ENCODE results near the gene NELFA. TPM values are rescaled to one million over a fixed set of nuclear protein-coding genes. Genes with fewer than 3 reads are reported as not detected.
A peak's percentile ranks its signal among the peaks of the same experiment; 100 is the strongest.

NELFA gene
- polyA plus RNA-seq, result 10 to 100 TPM; 12.7 to 35.1 (median 22.6) TPM
- long read RNA-seq, donor 1, result 0 reads
- long read RNA-seq, donor 2, partial matches to known transcripts, result 24 of 27 reads
- long read RNA-seq, donor 2, other reads (novel, unspliced or antisense), result 0 of 27 reads
- long read RNA-seq, donor 3, partial matches to known transcripts, result 55 of 56 reads
- long read RNA-seq, donor 3, other reads (novel, unspliced or antisense), result 0 of 56 reads
- long read RNA-seq, donor 4, result 0 reads
- long read RNA-seq, donor 5, partial matches to known transcripts, result 60 of 60 reads
- long read RNA-seq, donor 5, other reads (novel, unspliced or antisense), result 0 of 60 reads
- long read RNA-seq, donor 6, partial matches to known transcripts, result 55 of 58 reads
- long read RNA-seq, donor 6, other reads (novel, unspliced or antisense), result 0 of 58 reads
- long read RNA-seq, donor 7, result 0 reads
- long read RNA-seq, donor 8, result 0 reads
- long read RNA-seq, donor 9, partial matches to known transcripts, result 19 of 21 reads
- long read RNA-seq, donor 9, other reads (novel, unspliced or antisense), result 0 of 21 reads
- long read RNA-seq, donor 10, transcript NELFA-202 (11 exons, 3,343 nt), result major isoform, 10 of 159 reads
- long read RNA-seq, donor 10, partial matches to known transcripts, result 149 of 159 reads
- long read RNA-seq, donor 10, other reads (novel, unspliced or antisense), result 0 of 159 reads

DNA sequence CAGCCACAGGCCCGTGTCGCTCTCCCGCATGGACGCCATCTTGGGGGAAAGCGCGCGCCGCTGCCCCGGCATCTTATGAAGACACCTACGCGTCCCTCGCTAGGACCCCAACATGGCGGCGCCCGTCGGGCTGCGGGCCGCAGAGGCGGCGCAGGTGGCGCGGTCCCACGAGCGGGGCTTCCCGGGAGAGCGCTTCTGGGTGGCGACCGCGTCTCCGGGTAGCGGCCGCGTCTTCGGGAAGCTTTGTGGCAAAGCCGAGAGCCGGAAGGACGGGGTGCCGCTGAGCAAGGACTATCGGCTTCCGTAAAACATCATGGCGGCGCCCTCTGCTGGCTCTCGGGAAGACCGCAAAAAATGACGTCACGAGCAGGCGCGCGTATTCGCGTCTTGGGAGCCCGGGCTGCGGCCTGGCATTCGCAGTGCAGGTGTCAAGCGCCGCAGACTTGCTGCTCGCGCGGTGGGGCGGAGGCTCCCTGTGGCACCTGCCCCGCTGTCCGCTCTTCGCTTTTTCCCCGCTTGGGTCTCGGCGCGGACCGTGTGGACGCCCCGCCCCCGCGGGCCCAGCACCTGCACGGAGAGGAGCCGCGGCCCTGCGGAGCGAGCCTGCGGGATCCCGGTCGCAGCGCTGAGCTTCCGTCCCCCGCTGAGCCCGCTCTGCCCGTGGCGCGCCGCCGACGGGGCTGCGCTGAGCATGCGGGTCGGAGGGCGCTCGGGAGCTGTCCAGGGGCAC lies at the start of gene NELFA:
Gene NELFA, minus strand, starts transcription at position 54 of the 730 bp plus-strand sequence. Its CDS starts 15 bp downstream, at position 39.
- no peaks in the 10 kb centered on the region for H3K27me3 ChIP-seq (ENCODE audit: control insufficient read depth in 3 of 3, insufficient read depth in 3 of 3, low read length in 3 of 3)
- H3K9me3 ChIP-seq (ENCODE audit: control insufficient read depth in 2 of 2, insufficient read depth in 1 of 2, low read depth in 1 of 2, low read length in 1 of 2), result no peaks in the 10 kb centered on the region
- FAIRE-seq (no peak), DNase-seq (peak; percentile 97 to 99)
- H3K36me3 ChIP-seq (ENCODE audit: control insufficient read depth in 3 of 3, insufficient read depth in 2 of 3, low read depth in 1 of 3, low read length in 3 of 3), result peaks cover 0 to 16% (median 4%) of the 10 kb centered on the region in 3 donors
- H3K27ac ChIP-seq (ENCODE audit: low read depth in 1 of 3, low read length in 2 of 3), result peak within 1 kb of the TSS; percentile 87 to 95 (median 92)
- H3K4me3 ChIP-seq (ENCODE audit: low read depth in 1 of 3, low read length in 3 of 3), result peak within 1 kb of the TSS; percentile 82 to 94 (median 89)
- 0% methylated on average over 76 to 95 of the region's 95 CpGs for WGBS, 3 donors
- peaks cover 0 to 3% (median 2%) of the 10 kb centered on the region in 3 donors for H3K4me1 ChIP-seq (ENCODE audit: control insufficient read depth in 3 of 3, insufficient read depth in 2 of 3, low read depth in 1 of 3, low read length in 2 of 3)

DNA sequence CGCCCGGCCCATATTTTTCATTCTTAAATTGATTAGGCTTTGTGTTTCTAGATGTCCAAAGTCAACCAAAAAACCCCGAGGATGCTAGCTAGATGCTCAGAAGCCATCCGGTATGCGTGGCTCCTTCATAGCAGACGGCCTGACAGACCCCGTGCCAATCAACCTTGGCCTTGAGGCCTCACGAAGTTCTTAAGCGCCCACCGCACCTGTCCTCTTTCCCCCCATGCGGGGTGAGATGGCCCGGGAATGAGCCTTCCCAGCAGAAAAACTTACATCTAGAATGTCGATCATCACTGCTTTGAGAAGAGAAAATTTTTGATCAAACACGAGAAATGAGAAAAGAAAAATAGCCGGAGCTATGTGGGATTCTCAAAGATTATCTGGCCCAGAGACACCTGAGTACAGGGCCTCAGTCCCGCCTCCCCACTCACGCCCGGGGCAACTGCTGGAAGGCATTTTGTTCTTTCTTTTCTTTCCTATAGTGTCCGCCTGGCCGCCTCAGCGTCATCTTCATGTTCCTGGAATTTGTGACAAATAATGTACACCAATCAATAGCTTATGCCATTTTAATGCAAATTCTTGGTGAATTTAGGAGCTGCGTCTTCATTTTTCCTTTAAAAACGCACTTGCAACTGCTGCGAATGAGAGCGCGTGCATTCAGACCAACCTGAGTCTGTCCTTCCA lies 48.8 kb upstream of the NELFA start:
- no peaks in the 10 kb centered on the region for H3K9me3 ChIP-seq (ENCODE audit: control insufficient read depth in 2 of 2, insufficient read depth in 1 of 2, low read depth in 1 of 2, low read length in 1 of 2)
- no peaks in the 10 kb centered on the region for H3K36me3 ChIP-seq (ENCODE audit: control insufficient read depth in 3 of 3, insufficient read depth in 2 of 3, low read depth in 1 of 3, low read length in 3 of 3)
- 61 to 70% (median 68%) methylated on average over 26 of the region's 26 CpGs for WGBS, 3 donors
- DNase-seq (no peak), FAIRE-seq (no peak)
- no peak overlapping the region for H3K4me3 ChIP-seq (ENCODE audit: low read depth in 1 of 3, low read length in 3 of 3)
- H3K4me1 ChIP-seq (ENCODE audit: control insufficient read depth in 3 of 3, insufficient read depth in 2 of 3, low read depth in 1 of 3, low read length in 2 of 3), result no peaks in the 10 kb centered on the region
- peaks cover 17 to 50% (median 27%) of the 10 kb centered on the region in 3 donors for H3K27me3 ChIP-seq (ENCODE audit: control insufficient read depth in 3 of 3, insufficient read depth in 3 of 3, low read length in 3 of 3)
- H3K27ac ChIP-seq (ENCODE audit: low read depth in 1 of 3, low read length in 2 of 3), result no peak overlapping the region

DNA sequence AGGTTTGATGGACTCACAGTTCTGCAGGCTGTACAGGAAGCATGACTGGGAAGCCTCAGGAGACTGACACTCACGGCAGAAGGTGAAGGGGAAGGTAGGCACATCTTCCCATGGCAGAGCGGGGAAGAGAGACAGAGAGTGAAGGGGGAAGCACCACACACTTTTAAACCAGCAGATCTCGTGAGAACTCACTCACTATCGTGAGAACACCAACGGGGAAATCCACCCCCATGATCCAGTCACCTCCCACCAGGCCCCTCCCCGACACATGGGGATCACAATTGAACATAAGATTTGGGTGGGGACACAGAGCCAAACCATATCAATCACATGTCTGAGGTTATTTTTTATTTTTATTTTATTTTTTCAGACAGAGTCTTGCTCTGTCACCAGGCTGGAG lies 45.4 kb upstream of the NELFA start:
- no peak overlapping the region for H3K27ac ChIP-seq (ENCODE audit: low read depth in 1 of 3, low read length in 2 of 3)
- H3K9me3 ChIP-seq (ENCODE audit: control insufficient read depth in 2 of 2, insufficient read depth in 1 of 2, low read depth in 1 of 2, low read length in 1 of 2), result no peaks in the 10 kb centered on the region
- H3K27me3 ChIP-seq (ENCODE audit: control insufficient read depth in 3 of 3, insufficient read depth in 3 of 3, low read length in 3 of 3), result peaks cover 6 to 37% (median 12%) of the 10 kb centered on the region in 3 donors
- no peaks in the 10 kb centered on the region for H3K36me3 ChIP-seq (ENCODE audit: control insufficient read depth in 3 of 3, insufficient read depth in 2 of 3, low read depth in 1 of 3, low read length in 3 of 3)
- FAIRE-seq (no peak), DNase-seq (no peak)
- no peaks in the 10 kb centered on the region for H3K4me1 ChIP-seq (ENCODE audit: control insufficient read depth in 3 of 3, insufficient read depth in 2 of 3, low read depth in 1 of 3, low read length in 2 of 3)
- WGBS, 3 donors, result 61 to 71% (median 65%) methylated on average over 6 of the region's 6 CpGs
- H3K4me3 ChIP-seq (ENCODE audit: low read depth in 1 of 3, low read length in 3 of 3), result no peak overlapping the region

DNA sequence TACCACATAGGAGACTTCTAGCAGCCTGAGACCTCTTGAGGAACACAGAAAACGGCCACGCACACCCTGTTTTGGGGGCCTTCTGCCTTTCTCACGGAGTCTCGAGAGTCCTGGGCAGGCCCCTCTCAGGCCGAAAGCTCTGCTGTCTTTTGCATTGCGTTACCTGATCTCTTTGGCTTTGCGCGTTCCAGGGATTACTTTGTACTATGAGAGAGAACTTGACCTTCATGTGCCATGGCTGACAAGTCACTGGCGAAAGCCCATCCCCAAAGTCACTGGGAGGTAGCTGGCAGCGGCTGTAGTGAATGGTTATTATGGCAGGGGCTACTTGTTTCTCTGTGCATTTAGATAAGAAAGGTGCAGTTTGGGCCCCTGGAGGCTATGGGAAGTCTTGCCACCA lies 42.3 kb upstream of the NELFA start:
- no peak for FAIRE-seq
- no peaks in the 10 kb centered on the region for H3K36me3 ChIP-seq (ENCODE audit: control insufficient read depth in 3 of 3, insufficient read depth in 2 of 3, low read depth in 1 of 3, low read length in 3 of 3)

DNA sequence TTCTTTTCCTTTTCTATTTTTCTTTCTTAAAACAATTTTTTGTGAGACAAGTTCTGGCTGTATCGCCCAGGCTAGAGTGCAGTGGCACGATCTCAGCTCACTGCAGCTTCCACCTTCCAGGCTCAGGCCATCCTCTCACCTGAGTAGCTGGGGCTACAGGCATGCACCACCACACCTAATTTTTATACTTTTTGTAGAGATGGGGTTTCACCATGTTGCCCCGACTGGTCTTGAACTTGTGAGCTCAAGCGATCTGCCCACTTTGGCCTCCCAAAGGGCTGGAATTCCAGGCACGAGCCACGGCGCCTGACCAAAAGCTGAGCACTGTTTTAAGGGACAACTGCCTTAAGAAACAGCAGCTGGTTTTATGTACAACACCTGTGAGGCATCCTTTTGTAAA lies 41.0 kb upstream of the NELFA start:
- H3K4me3 ChIP-seq (ENCODE audit: low read depth in 1 of 3, low read length in 3 of 3), result no peak overlapping the region
- WGBS, 3 donors, result 83 to 89% (median 86%) methylated on average over 7 of the region's 7 CpGs

More for the DNA sequence above, 42.3 kb upstream of the NELFA start:
- WGBS, 3 donors, result 72 to 81% (median 80%) methylated on average over 10 of the region's 10 CpGs
- H3K9me3 ChIP-seq (ENCODE audit: control insufficient read depth in 2 of 2, insufficient read depth in 1 of 2, low read depth in 1 of 2, low read length in 1 of 2), result no peaks in the 10 kb centered on the region
- H3K27ac ChIP-seq (ENCODE audit: low read depth in 1 of 3, low read length in 2 of 3), result no peak overlapping the region
- peaks cover 0 to 35% (median 2%) of the 10 kb centered on the region in 3 donors for H3K27me3 ChIP-seq (ENCODE audit: control insufficient read depth in 3 of 3, insufficient read depth in 3 of 3, low read length in 3 of 3)
- DNase-seq, result no peak
- no peak overlapping the region for H3K4me3 ChIP-seq (ENCODE audit: low read depth in 1 of 3, low read length in 3 of 3)
- no peaks in the 10 kb centered on the region for H3K4me1 ChIP-seq (ENCODE audit: control insufficient read depth in 3 of 3, insufficient read depth in 2 of 3, low read depth in 1 of 3, low read length in 2 of 3)

DNA sequence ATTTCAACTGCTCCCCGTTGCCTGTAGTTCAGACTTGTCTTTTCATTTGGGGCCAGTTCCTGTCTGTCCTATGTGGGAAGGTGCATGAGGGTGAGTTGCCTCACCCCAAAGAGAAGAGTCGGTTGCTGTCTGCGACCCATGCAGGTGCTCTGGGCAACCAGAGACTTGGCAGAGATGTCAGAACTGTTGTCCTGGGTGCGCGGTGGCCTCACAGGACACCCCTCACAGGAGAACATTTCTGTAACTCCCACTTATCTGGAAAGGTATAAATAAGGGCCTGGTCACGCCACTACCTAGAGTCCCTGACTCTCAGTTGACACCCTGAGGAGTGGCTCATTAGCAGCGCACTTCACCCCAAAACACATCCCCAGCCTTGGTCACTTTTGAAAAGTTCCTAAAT lies 40.6 kb upstream of the NELFA start:
- H3K4me3 ChIP-seq (ENCODE audit: low read depth in 1 of 3, low read length in 3 of 3), result no peak overlapping the region
- no peak overlapping the region for H3K27ac ChIP-seq (ENCODE audit: low read depth in 1 of 3, low read length in 2 of 3)
- WGBS, 3 donors, result 90 to 92% (median 91%) methylated on average over 7 of the region's 7 CpGs
- FAIRE-seq (no peak), DNase-seq (no peak)
- peaks cover 0 to 3% of the 10 kb centered on the region in 2 donors for H3K9me3 ChIP-seq (ENCODE audit: control insufficient read depth in 2 of 2, insufficient read depth in 1 of 2, low read depth in 1 of 2, low read length in 1 of 2)
- H3K4me1 ChIP-seq (ENCODE audit: control insufficient read depth in 3 of 3, insufficient read depth in 2 of 3, low read depth in 1 of 3, low read length in 2 of 3), result no peaks in the 10 kb centered on the region
- no peaks in the 10 kb centered on the region for H3K36me3 ChIP-seq (ENCODE audit: control insufficient read depth in 3 of 3, insufficient read depth in 2 of 3, low read depth in 1 of 3, low read length in 3 of 3)
- peaks cover 0 to 38% (median 2%) of the 10 kb centered on the region in 3 donors for H3K27me3 ChIP-seq (ENCODE audit: control insufficient read depth in 3 of 3, insufficient read depth in 3 of 3, low read length in 3 of 3)

More for the DNA sequence above, 41.0 kb upstream of the NELFA start:
- Histone ChIP-seq H3K27me3 (ENCODE audit: control insufficient read depth in 3 of 3, insufficient read depth in 3 of 3, low read length in 3 of 3) (peaks cover 0 to 34% (median 2%) of the 10 kb centered on the region in 3 donors), H3K36me3 (ENCODE audit: control insufficient read depth in 3 of 3, insufficient read depth in 2 of 3, low read depth in 1 of 3, low read length in 3 of 3) (no peaks in the 10 kb centered on the region), H3K4me1 (ENCODE audit: control insufficient read depth in 3 of 3, insufficient read depth in 2 of 3, low read depth in 1 of 3, low read length in 2 of 3) (no peaks in the 10 kb centered on the region), H3K27ac (ENCODE audit: low read depth in 1 of 3, low read length in 2 of 3) (no peak overlapping the region), H3K9me3 (ENCODE audit: control insufficient read depth in 2 of 2, insufficient read depth in 1 of 2, low read depth in 1 of 2, low read length in 1 of 2) (no peaks in the 10 kb centered on the region)
- DNase-seq (no peak), FAIRE-seq (no peak)

DNA sequence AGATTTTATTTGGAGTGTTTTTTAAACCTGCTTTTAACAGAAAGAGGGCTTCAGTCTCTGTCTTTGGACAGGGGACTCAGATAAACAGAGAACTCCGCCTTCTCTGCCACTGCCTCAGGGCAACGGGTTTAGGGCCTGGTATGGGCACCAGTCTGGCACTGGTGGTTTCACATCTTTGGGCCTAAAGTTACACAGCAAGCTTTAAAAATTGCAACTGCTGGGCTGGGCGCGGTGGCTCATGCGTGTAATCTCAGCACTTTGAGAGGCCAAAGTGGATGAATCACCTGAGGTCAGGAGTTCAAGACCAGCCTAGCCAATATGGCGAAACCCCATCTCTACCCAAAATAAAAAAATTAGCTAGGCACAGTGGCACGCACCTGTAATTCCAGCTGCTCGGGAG lies 40.1 kb upstream of the NELFA start:
- peaks cover 0 to 3% of the 10 kb centered on the region in 2 donors for H3K9me3 ChIP-seq (ENCODE audit: control insufficient read depth in 2 of 2, insufficient read depth in 1 of 2, low read depth in 1 of 2, low read length in 1 of 2)
- FAIRE-seq (no peak), DNase-seq (no peak)
- H3K36me3 ChIP-seq (ENCODE audit: control insufficient read depth in 3 of 3, insufficient read depth in 2 of 3, low read depth in 1 of 3, low read length in 3 of 3), result peaks cover 0 to 3% (median 0%) of the 10 kb centered on the region in 3 donors
- no peak overlapping the region for H3K27ac ChIP-seq (ENCODE audit: low read depth in 1 of 3, low read length in 2 of 3)
- H3K4me3 ChIP-seq (ENCODE audit: low read depth in 1 of 3, low read length in 3 of 3), result no peak overlapping the region
- no peaks in the 10 kb centered on the region for H3K4me1 ChIP-seq (ENCODE audit: control insufficient read depth in 3 of 3, insufficient read depth in 2 of 3, low read depth in 1 of 3, low read length in 2 of 3)
- peaks cover 0 to 36% (median 0%) of the 10 kb centered on the region in 3 donors for H3K27me3 ChIP-seq (ENCODE audit: control insufficient read depth in 3 of 3, insufficient read depth in 3 of 3, low read length in 3 of 3)
- 79 to 87% (median 84%) methylated on average over 8 of the region's 8 CpGs for WGBS, 3 donors

Data from small intestine (tissue), 16 donors.